Renal cortical epithelial cell (primary cell): ENCODE measurements around the gene EN1. TPM values are rescaled to one million over a fixed set of nuclear protein-coding genes. Genes with fewer than 3 reads are reported as not detected.

ENCODE experiments used
- DNase-seq: peaks from one replicate; pipeline ENCODE4 v3.0.0-alpha.2; 2011; ENCODE audit warnings: low read depth
- total RNA-seq: library from RNA; depleted of rRNA; stranded (reverse); fragments of >200 nt; gene quantifications from 2 replicates; pipeline ENCODE4 v1.2.3, GENCODE V29; 2014

Gene EN1
- total RNA-seq, 1 donor from 2014 or later, result not detected

DNA sequence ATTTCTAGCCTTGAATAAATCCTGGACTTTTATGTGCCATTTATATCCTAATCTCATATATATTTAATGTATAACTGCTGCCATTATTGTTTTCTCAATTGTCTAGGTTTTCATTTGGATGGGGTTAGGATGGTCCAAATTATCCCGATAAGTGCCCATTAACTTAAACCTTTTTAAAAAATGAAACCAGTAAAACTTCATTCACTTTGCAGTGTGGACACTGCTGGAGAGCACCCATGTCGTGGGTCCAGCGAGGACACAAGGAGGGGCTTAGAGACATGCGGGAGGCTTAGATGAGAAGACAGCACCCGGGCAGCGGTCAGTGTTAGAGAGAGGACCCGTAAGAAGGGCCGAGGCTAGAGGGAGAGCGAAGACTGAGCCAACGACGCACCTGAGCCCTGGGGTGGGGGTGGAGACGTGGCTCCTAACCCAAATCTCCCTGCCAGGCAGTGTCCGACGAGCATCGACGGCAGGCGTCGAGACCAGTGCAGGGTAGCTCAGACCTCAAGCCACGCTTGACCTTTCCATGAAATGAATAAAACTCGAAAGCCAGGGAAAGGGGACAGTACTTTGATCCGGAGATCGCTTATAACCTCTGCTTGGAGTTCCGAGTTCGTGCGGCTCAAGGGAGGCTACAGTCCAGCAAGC is 9.0 kb upstream of the EN1 start:
- no peak for DNase-seq

DNA sequence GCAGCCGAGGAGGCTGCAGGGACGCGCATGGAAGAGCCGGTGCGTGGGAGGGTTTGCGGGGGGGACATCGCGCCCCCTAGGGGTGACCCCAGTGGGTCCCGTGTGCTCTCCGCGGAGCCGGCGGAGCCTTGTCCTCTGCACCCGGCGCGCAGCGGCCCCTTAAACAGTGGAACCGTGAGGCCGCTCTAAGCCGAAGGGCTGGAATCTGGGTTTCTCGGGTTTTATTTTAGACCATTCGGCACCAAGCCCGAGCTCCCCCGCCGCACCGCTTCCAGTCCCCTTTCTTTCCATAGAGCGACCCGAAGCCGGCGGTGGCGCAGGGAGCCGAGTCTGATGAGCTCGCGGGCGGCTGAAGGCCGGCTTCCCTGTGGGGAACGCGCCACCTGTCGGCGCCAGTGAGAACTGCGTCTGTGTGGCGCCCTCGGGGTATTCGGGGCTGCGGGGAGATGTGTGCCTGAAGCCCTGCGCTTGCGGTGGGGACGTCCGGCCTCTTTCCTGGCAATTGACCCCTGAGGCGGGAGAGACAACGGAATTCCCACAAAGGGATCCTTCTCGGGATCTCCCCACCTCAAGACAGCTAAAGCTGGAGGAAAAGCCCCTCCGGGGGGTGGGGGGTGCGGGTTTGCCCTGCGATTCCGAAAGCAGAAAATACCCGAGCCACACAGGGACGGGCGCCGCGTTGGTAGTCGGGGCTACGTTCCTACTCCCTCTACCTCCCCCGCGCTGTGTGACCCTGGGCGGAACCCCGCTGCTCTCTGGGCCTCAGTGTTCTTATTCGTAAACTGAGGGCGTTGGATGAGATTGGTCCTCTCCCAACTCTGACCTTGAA is 8.2 kb upstream of the EN1 start:
- peak; percentile 14 for DNase-seq

DNA sequence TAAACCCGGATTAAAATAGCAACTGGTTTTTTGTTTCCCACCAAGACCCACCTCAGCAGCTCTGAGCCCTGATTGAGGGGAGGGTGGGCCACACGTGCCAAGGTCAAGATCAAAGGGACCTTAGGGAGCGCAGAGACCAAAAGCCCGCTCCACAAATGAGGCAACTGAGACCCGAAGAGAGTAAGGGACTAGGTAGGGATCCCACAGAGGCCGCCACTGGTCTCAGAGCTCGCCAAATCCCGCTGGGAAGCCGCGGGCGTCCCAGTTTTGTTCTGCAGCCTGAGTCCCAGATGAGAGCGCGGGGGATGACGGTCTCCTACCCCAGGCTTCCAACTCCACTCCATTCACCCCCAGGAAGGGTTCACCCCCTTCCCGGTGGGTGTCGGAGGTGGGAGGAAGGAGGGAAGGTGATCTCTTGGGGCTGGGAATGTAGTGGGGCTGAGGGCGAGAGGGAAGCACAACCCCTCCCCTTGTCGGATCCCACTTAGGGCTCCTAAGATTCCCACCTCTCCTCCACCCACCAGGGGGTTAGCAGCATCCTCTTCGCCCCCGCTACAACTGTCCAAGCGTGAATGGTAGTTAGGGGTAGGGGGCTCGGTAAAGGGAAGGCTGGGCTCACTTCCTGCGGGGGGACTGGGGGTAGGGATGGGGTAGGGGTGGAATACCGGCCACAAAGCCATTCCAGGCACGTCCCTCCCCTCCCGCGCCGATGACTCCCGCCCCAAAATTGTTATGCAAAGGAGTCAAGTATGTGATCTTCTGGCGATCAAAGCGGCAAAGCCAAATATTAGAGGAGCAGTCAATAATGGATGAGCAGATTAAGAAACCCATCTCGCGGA is 7.3 kb upstream of the EN1 start:
- DNase-seq, result no peak

DNA sequence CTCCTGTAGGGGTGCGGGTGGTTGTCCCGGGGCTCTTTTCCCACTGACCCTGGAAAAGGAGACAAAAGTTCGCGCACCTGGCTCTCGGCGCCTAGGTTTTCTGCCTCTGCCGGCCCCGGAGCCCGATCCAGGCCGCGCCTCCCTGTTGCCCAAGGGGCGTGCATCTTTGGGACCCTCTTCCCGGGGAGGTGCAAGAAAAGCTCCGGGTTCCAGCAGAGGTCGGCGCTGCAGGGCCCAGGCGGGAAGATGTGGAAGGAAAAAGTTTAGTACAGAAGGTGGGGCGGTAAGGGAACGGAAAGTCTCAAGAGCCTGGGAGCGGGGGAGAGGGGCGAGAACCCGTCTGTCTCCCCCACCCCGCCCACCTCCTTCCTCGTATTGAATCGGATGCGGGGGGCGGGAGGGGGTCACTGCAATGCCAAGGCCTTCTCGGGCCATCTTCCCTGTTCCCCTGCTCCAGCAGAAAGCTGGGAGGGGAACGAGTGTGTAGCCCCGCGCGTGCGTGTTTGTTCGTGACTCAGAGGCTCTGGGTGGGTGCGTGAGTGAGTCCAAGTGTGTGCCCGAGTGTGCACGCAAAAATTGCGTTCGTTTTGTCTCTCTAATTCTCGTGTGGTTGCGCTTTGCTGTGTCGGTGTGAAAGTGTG is 6.3 kb upstream of the EN1 start:
- no peak for DNase-seq

DNA sequence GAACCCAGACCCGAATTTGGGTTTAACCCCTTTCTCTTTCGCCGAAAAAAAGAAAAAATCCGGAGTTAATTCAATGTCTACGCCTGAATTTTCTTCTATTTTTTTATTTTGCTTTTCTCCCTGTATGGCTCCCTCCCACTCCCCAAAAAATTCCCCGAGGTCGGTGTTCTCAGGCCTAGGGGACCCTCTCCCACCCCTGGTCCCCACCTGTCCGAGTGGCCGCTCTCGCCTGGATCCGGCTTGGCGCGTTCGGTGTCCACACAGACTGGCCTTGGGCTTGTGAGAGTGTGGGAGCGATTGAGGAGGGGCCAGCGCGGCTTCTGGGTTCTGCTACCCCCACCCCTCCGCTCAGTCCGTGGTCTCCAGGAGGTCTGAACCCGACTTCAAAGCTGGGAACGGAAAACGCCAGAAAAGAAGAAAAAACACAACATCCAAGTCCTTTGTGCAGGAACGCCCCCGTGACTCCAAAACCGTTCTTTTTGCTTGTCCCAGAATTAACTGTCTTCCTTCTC is 5.7 kb upstream of the EN1 start:
- DNase-seq, result no peak

DNA sequence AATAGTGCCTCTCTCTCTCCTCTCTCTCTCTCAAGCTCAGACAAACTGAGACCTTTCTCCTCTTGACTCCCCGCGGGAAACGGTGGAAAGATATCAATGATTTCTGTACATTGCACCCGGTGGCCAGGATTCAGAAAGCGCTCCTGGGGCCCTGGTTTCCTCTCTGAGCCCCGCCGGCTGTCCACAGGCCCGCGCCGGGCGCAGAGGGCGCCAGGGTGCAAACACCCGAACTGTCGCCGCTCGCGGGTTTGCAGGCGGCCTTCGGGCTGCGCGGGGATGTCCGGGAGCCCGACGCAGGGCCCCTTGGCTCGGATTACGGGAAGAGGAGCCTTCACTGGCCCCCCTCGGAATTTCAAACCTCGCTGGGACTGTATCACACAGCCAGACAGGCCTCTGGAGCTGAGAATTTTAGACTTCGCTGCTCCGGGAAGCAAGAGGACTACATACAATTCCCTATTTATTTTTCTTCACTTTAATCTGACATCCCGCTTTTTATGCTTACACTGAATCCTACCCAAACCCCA is 5.2 kb upstream of the EN1 start:
- no peak for DNase-seq

DNA sequence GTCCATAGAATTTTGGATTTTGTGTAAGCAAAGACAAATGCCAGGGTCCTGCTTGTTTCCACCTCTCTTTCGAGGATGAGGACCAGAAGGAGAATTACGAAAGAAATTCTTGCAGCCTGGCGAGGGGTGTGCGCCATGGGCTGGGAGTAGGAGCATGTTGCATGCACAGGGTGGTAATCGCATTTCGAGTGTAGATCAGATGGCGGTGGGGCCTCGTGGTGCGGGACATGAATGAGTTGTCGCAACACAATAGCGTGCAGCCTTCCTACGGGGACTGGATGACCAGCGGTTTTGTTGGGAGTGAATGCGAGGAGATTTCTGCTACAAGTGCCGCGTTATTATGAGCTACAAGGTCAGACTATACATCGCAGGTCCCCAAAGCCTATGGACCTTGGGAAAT is 4.2 kb upstream of the EN1 start:
- DNase-seq, result no peak

DNA sequence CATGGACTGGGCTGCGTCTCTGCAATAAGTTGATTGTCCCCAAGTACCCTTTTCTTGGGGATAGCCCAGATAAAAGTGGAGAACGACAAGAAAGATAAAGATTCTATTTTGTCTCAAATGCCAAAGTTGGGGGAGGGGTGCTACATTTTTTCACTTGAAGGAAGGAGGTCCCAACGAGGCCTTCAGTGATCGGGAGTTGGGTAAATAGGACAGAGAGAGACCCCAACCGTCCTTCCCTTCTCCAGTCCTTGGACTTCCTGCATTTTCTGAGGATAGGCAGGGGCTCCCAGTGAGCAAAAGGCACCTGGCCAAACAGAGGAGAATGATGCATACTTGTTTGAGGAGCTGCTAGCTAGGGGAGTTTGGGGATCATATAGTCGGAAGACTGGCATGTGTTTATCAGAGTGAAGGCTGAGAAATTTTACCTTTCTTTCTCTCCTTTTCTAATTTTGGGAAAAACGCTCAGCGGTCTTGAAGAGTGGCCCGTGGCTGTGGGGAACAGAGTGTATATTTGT is 3.5 kb upstream of the EN1 start:
- DNase-seq, result no peak

DNA sequence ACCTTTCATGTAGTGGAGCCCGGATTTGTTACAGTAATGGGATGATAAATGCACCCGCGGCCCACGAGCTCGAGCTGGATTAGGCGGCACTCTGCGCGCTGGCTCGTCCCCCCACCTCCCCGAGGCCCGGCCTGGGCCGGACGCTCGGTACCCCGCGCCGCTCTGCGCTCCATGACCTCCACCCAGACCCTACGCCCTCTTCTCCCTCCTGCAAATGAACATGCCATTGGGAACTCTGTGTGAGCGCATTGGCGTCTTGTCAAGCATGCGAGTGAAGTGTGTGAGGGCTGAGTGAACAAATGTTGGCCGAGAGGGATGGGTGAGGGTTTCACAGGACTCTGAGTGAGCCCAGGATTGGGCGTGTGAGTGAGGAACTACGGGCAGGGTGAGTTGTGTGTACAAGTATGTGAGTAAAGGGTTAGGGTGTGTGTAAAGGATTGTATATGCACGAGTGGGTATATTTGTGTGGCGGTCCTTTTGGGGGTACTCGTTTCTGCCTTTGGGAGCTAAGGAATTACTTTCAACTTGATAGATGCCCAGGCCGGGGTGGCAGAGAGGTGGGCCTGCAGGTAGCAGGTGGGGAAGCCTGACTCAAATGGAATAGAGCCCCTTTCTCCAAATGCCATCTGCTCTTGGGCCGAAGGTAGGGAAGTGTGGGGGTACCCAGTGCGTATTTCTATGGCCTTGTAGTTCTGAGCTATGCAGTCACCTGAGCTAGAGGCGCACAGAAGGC is 2.9 kb upstream of the EN1 start:
- no peak for DNase-seq

DNA sequence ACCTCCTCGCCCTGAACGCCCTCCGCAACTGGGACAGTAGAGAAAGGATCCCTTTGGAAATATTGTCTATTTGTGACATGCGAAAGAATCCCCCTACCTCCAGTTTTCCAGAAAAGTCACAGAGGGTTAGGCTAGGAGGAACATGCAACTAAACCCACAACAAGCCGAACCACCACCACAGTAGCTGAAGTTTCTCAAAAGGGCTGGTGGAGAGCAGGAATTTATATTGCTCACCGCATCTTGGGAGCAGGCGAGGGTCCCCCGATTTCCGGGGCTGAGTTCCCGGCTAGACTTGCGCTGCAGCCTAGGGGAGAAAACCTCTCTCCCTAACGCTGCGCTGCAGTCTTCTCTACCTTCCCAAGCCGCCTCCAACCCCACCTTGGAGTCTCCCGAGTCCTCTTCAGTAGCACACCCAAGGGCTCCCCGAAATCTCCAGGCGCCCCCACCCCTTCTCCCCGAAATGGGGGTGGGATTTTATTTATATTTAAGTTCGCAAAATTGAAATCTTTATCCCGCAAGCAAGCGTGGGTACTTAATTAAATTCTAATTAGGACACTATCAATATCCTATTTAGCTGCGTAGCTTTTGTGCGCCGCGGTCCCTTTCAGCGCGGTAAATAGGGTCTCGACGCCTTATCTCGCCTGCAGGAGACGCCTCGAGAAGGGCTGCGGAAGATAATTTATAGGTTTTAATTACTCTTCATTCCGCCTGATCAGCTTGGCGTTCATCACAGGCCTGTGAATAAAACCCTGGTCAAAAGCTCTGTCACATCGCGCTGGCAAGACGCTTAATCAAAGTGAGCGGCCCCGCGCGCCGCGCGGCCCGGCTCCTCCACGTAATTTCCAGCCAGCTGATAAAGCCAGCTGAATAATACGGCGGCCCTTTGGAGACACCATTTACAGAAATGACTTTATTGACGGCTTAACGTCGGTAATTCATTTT is 2.0 kb upstream of the EN1 start:
- no peak for DNase-seq

DNA sequence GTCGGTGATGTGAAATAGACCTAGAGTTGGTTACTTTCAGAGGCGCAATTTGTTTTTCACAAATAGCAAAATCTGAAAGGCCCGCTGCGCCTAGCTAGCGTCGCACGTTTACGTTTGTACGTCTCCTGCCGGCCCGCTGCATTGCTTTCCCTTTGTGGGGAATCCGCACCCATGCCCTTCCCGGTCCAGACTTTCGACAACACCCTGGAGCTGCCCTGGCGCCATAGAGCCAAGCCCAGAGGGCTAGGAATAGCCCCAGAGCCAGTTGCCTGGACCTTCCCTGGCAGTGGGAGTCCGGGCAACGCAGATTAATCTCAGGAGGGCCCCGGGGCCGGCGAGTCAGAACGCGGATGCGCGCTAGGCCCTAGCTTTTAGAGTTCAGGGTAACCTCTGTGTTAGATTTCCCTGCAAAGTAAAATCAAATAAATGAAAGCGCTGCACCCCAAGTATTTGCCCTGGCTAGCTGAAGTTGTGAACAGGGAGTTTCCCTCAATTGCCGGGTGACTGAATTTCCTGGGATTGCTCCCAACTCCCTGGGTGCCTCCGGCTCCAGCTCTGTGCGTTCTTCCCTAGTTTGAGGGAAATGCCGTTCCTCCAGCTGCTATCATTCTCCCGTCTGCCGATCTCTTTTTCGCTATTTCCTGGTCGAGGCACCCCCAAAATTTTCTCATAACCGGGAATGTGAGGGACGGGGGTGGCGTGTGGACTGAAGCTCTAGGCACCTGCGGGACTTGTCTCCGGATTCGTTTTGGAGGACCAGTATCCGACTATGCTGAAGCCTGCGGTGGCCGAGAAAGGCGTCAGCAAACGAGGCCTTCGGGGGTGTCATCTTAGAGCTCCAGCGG is 1.2 kb upstream of the EN1 start:
- DNase-seq, result no peak

DNA sequence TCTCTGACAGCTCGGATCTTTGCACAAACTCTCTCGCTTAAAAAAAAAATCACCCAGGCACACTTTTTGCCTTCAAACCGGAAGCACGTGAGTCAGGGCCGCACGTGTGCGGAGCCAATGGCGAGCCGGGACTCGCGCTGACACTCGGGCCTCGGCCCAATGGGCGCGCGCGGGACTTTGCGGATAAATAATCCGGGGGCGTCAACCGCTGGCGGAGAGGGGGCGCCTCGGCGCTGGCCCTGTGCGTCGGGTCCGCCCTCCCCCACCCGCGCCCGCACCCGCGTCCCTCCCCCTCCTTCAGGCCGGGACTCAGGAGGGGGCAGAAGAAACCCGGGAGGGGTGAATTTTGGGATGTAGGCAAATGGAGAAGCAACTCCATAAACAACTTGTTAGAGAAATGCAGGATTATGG is 319 bp upstream of the EN1 start:
- DNase-seq, result no peak

DNA sequence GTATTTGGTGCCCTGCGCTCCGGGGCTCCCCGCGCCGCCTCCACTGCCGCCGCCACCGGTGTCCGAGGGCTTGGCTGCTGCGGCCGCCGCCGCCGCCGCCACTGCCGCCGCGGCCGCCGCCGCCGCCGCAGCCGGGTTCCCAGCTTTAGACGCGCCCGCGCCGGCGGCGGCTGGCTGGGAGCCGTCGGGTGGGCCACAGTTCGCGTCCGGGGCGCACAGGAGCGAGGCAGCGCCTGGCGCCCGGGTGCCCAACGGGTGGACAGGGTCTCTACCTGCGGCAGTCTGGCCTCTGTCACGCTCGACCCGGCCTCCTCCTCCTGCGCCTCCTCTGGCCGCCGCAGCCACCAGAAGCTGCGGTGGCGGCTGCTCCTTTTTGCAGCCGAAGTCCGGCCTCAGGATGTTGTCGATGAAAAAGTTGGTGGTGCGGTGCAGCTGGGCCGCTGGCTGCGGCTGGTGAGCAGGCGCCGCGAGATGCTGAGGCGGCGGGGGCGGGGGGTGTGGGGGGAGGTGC is 951 bp downstream of the EN1 start:
- DNase-seq, result no peak

DNA sequence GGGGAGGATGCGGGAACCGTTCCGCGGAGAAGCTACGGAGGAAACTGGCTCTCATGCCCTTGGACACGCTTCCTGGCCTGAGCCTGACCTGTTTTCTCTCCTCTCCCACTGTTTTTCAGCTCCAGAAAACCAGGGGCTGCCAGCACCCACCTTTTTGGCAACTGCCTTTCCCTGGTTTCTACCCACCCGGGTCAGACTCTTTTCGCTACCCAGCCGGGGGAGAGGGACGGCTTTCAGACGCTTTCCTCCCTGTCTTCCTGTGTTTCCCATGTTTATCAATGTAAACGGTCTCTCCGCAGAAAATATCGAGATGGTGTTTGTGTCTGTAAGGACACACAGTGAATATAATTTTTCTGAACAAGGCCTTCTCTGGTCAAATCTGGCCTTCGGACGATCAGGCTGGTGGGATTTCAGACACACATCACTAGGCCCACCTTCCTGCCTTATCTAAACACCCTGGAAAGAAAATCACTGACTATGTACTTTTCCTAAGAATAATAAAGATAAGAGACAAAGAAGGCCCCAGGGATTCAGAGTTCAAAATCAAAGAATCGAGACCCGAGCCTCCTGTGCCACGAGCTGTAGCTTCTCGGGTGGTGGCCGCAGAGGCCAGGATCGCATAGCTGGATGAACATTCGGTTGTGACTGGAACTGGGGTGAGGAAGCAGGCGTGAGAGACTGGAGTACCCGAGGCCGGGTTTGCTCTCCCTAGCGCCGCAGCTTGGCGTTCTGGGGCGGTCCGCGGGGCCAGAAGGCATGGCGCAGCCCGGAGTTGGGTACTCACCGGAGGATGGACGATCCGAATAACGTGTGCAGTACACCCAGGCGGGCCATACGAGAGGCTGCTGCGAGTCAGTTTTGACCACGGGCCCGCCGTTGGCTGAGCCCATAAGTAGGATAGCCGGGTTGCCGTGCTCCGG is 1.7 kb downstream of the EN1 start:
- no peak for DNase-seq

DNA sequence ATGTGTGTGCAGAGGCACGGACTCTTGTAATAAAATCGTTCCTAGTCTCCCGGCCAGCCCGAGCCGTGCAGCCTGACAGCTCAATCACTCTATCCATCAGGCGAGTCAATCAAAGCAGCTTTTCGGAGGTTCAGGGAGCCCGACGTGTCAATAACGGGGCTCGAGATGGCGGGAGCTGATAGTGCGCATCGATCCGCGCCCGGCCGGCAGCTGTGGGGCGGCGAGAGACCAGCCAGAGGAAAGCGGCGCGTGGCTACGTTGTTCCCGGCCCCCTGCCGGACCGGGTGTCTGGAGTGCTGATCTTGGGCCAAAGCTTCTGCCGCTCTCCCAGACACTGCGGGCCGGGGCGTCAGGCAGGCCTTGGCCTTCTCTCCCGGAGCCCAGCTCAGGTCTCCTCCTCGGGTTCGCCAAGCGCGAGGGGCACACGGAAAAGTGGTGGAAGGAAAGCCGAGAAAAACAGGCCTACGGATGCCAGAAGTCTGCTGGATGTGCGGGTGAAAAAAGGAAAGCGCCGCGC is 2.4 kb downstream of the EN1 start:
- no peak for DNase-seq

DNA sequence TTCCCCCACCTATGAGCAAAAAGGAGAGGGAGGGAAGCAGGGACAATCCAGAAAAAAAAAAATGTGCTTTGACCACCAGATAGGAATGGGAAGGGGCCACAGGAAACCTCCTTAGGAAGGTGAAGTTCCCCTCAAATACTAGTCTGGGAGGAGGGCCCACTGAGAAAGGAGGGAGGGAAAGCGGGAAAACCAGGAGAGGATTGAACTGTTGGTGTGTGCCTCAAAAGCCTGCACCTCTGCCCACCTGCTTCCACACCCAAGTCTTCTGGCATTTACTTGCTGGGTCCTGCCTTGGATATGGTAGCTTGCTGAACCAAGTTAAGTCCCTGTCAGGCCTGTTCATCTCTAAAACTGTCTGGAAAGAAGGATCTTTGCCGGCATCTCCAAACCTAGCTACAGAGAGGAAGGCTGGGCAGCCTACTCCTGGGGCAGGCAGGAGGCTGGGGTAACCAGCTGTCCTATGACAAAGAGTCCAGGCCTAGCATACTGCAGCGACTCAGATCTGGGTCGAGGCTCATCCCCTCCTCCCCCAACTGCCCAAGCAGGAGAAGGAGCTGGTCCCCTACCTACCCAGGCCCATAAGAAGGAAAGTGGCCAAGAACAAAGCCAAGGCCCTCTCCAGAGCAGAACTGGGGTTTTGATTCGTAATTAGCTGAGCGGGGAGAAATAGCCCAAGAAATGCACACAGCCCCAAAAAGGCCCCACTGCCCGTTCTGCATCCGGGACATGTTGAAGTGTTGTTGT is 3.0 kb downstream of the EN1 start:
- no peak for DNase-seq
